Measurements from ENCODE around the gene ULBP2.
A peak's percentile ranks its signal among the peaks of the same experiment; 100 is the strongest.
"Not testable (repeated sequence)": the region's sequence is repeated elsewhere in the genome, so short reads cannot be mapped to it uniquely, and the experiment has no call there.

The ULBP2 gene

GRCh38 chr6:149990661-149991471 lies 49.1 kb downstream of the ULBP2 start:
- H3K4me1 Mint-ChIP-seq (ENCODE audit: low read depth) = peaks cover 26% of the 10 kb centered on the region
- no peaks in the 10 kb centered on the region for H3K36me3 Mint-ChIP-seq (ENCODE audit: low read depth)
- intact Hi-C loops (cut with micrococcal nuclease) = no loop called here
- peak overlapping the region; percentile 41 for H3K4me3 Mint-ChIP-seq
- peaks cover 10% of the 10 kb centered on the region for H3K9me3 Mint-ChIP-seq
- peaks cover 94% of the 10 kb centered on the region for H3K27me3 Mint-ChIP-seq
- no peak overlapping the region for H3K27ac Mint-ChIP-seq

DNA sequence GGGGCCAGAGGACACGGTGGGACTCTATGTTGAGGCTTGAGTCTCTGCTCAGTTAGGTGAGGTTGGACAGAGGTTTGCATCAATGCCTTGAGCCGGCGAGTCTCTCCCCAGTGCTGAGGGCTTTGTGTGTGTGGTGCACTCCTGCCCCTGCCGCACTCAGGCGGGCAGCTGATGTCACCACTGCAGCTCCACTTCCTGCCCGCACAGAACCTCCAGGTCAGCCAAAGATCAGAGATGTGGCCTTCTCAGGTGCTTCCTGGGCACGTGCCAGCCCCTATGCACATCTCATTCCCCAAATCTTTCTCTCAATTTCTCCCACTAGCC lies 49.6 kb downstream of the ULBP2 start:
- intact Hi-C loops (cut with micrococcal nuclease); H3K27ac Mint-ChIP-seq; H3K4me3 Mint-ChIP-seq; H3K36me3 Mint-ChIP-seq (ENCODE audit: low read depth): not testable (repeated sequence)
- Mint-ChIP-seq H3K9me3 (peaks cover 10% of the 10 kb centered on the region), H3K27me3 (peaks cover 94% of the 10 kb centered on the region), H3K4me1 (ENCODE audit: low read depth) (peaks cover 26% of the 10 kb centered on the region)

DNA sequence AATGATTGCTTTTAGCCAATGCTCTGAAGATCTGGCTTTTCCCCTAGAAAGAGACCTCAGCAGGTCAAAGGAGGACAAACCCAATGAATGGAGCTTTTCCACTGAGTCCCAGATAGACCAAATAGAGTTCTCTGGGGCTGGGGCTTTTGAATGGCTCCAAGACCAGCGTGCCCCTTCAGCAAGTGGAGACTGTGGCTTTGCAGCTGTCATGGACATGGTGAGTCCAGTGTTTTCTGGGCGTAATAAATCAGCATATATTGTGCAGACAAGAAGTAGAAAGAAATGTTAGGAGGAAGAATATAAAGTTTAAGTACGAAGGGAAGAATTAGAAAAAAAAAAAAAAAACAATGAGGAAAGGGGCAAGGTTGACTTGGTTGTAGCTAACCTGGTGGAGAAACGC lies 50.0 kb downstream of the ULBP2 start:
- Mint-ChIP-seq H3K27me3 (peaks cover 90% of the 10 kb centered on the region), H3K36me3 (ENCODE audit: low read depth) (no peaks in the 10 kb centered on the region), H3K4me1 (ENCODE audit: low read depth) (peaks cover 26% of the 10 kb centered on the region), H3K9me3 (peaks cover 10% of the 10 kb centered on the region), H3K4me3 (no peak overlapping the region), H3K27ac (no peak overlapping the region)
- intact Hi-C loops (cut with micrococcal nuclease) = no loop called here

DNA sequence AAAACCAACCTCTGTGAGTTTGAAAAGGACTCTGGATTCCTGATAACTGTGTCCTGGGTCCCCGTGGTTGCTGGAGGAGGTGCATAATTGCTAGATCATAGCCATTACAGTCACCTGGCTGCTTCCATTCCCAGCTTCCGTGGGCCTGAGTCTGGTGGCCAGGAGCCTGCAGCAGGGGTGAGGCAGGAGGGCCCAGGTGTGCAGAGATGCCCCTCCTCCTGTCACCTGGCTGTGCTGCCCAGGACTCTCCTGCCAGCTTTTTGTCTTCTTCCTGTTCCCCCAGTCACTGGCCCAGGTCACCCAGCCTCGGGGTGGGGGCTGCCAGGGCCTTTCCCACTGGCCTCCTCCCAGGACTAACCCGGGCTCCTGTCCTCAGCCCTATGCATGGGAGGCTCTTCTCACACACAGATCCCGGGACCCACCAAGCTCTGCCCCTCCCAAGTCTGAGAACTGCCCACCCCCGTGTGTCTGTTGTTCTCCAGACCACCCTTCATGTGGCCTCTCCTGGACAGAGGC lies 53.5 kb downstream of the ULBP2 start:
- Mint-ChIP-seq H3K27me3 (peaks cover 73% of the 10 kb centered on the region), H3K27ac (no peak overlapping the region), H3K4me1 (ENCODE audit: low read depth) (peaks cover 11% of the 10 kb centered on the region), H3K9me3 (no peaks in the 10 kb centered on the region), H3K36me3 (ENCODE audit: low read depth) (no peaks in the 10 kb centered on the region), H3K4me3 (no peak overlapping the region)
- intact Hi-C loops (cut with micrococcal nuclease) = no loop called here

DNA sequence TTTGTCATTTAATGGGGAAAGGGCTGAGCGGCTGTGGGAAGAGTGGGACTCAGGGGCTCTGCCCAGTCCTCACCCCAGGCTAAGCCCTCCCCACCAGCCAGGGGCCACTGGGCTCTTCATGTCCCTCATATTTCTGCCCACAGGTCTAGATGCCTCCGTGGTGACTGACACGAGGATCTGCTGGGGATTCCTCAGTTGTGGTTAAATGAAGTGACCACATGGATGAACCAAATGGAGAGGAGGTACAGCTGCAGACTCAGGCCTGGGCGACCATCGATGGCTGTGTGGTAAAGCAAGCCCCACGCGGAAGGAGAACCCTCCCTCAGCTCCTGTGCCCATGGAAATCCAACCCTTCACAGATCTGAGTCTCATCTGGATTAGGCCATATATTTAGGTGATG lies 54.2 kb downstream of the ULBP2 start:
- H3K4me3 Mint-ChIP-seq = no peak overlapping the region
- intact Hi-C loops (cut with micrococcal nuclease) = no loop called here
- H3K27me3 Mint-ChIP-seq = peaks cover 72% of the 10 kb centered on the region
- H3K4me1 Mint-ChIP-seq (ENCODE audit: low read depth) = peaks cover 4% of the 10 kb centered on the region
- H3K27ac Mint-ChIP-seq = no peak overlapping the region
- H3K9me3 Mint-ChIP-seq = no peaks in the 10 kb centered on the region
- H3K36me3 Mint-ChIP-seq (ENCODE audit: low read depth) = no peaks in the 10 kb centered on the region

All from dendritic cell treated with granulocyte-macrophage colony-stimulating factor and Interleukin-4, amounts not matched to agents 40 ng/mL and 50 ng/mL, for 4 days (primary cell).